ENCODE measurements around the gene CD6.

The CD6 gene, protein sequence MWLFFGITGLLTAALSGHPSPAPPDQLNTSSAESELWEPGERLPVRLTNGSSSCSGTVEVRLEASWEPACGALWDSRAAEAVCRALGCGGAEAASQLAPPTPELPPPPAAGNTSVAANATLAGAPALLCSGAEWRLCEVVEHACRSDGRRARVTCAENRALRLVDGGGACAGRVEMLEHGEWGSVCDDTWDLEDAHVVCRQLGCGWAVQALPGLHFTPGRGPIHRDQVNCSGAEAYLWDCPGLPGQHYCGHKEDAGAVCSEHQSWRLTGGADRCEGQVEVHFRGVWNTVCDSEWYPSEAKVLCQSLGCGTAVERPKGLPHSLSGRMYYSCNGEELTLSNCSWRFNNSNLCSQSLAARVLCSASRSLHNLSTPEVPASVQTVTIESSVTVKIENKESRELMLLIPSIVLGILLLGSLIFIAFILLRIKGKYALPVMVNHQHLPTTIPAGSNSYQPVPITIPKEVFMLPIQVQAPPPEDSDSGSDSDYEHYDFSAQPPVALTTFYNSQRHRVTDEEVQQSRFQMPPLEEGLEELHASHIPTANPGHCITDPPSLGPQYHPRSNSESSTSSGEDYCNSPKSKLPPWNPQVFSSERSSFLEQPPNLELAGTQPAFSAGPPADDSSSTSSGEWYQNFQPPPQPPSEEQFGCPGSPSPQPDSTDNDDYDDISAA

DNA sequence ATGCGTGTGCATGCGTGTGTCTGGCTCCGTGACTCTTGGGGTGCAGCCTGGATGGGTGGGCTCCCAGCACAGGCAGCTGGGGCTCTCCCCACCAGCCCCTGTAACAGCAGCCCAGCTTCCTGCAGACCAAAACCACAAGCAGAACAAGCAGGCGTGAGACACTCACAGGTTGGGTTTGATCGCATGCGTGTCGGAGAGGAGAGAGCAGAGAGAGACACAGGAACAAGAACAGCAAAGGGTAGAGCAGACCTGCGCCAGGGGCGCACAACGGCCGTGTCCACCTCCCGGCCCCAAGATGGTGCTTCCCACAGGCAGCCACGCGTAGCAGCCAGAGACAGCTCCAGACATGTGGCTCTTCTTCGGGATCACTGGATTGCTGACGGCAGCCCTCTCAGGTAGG, at the start of gene CD6:
TSS of gene CD6 (plus strand) at position 161 of the 400 bp plus-strand sequence. CDS start at position 347, 186 bp downstream.
- DNase-seq, result peak; percentile 81
- H3K9me3 Mint-ChIP-seq, result peaks cover 11% of the 10 kb centered on the region
- H3K27ac Mint-ChIP-seq, result peak within 1 kb of the TSS; percentile 92
- CTCF ChIA-PET, result interaction anchor here (0.8 to 4.5 kb wide), 11 partner anchors 8 to 216 kb away, joined by 3 to 39 read pairs (median 4); no protein-coding TSS in a partner anchor
- peaks cover 11% of the 10 kb centered on the region for H3K27me3 Mint-ChIP-seq
- H3K4me3 Mint-ChIP-seq, result peak within 1 kb of the TSS; percentile 90
- H3K4me1 Mint-ChIP-seq, result peaks cover 31% of the 10 kb centered on the region
- H3K36me3 Mint-ChIP-seq, result peaks cover 48% of the 10 kb centered on the region

DNA sequence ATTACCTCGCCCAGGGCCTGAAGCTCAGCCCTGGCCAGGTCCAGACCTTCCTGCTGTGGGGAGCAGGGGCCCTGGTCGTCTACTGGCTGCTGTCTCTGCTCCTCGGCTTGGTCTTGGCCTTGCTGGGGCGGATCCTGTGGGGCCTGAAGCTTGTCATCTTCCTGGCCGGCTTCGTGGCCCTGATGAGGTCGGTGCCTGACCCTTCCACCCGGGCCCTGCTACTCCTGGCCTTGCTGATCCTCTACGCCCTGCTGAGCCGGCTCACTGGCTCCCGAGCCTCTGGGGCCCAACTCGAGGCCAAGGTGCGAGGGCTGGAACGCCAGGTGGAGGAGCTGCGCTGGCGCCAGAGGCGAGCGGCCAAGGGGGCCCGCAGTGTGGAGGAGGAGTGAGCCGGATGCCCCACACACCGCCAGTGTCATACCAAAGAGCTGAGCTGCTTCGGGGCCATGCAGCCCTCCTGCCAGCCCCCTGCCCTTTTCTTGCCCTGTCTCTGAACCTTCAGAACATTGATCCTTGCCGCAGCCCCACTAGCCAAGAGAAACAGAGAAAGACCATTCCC, 49.6 kb upstream of the CD6 start:
- CTCF ChIA-PET, result no interaction called here
- no peak overlapping the region for H3K27ac Mint-ChIP-seq
- peaks cover 20% of the 10 kb centered on the region for H3K4me1 Mint-ChIP-seq
- H3K4me3 Mint-ChIP-seq, result no peak overlapping the region
- H3K27me3 Mint-ChIP-seq, result peaks cover 42% of the 10 kb centered on the region
- H3K9me3 Mint-ChIP-seq, result no peaks in the 10 kb centered on the region
- no peak for DNase-seq
- peaks cover 22% of the 10 kb centered on the region for H3K36me3 Mint-ChIP-seq

DNA sequence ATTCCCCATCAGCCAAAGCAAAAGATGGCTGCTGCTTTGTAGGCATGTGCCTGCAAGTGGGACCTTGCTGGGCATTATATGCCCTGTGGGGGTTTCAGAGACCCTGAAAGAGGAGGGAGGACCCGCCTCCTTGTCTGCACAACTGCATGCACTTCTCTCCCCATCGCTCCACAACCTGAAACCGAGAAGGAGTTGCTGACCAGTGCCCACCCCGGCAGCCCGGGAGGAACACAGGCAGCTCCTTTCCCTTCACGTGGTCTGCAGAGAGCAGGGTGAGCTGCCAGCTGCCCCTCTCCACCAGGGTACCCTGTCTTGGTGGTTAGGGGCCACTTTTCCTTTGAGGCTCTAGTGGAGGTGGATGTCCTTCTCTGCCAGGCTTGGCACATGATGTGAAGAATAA, 48.6 kb upstream of the CD6 start:
- Mint-ChIP-seq H3K4me1 (peaks cover 15% of the 10 kb centered on the region), H3K27ac (no peak overlapping the region), H3K36me3 (peaks cover 22% of the 10 kb centered on the region), H3K27me3 (peaks cover 52% of the 10 kb centered on the region), H3K9me3 (no peaks in the 10 kb centered on the region), H3K4me3 (no peak overlapping the region)
- DNase-seq, result no peak
- CTCF ChIA-PET, result no interaction called here

DNA sequence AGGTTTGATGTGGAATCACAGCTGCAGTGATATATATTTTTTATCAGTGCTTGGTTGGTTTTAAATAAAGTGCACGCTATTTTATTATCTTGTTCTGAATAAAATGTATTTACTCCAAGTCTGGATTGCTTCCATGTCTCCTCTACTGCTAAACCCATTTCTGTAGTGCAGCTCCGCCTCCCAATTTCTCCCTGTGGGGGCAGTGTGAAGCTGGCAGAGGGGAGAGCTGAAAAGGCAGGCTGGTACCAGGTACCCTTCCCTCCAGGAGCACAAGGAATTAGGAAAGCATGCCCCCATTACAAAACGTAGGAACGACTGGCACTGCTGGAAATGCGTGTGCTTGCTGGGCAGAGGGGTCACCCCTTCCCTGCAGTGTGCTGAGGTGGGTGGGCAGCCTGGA, 48.2 kb upstream of the CD6 start:
- CTCF ChIA-PET, result interaction anchor here (0.7 kb wide), 1 partner anchor 8 kb away, joined by 3 read pairs; no protein-coding TSS in a partner anchor
- Mint-ChIP-seq H3K27ac (no peak overlapping the region), H3K4me1 (peaks cover 13% of the 10 kb centered on the region), H3K27me3 (peaks cover 54% of the 10 kb centered on the region), H3K4me3 (peak overlapping the region; percentile 41), H3K9me3 (no peaks in the 10 kb centered on the region), H3K36me3 (peaks cover 22% of the 10 kb centered on the region)
- no peak for DNase-seq

DNA sequence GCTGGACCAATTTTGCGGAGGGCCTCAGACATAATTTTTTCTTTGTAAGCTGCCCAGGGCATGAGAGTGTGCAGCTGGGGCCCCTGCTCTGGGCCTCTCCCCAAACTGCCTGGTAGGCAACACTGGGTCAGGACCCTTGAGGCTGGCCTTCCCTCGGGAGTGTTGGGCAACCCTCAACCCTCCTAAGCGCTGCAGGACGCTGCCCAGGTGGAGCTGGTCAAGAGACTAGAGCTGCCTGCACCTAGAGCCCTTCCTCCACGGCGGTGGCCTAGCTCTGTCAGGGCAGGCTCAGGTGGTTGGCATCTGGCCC, 47.7 kb upstream of the CD6 start:
- H3K4me1 Mint-ChIP-seq, result peaks cover 13% of the 10 kb centered on the region
- H3K27me3 Mint-ChIP-seq, result peaks cover 59% of the 10 kb centered on the region
- DNase-seq, result no peak
- H3K27ac Mint-ChIP-seq, result no peak overlapping the region
- CTCF ChIA-PET, result interaction anchor here (0.7 kb wide), 1 partner anchor 8 kb away, joined by 3 read pairs; no protein-coding TSS in a partner anchor
- peaks cover 22% of the 10 kb centered on the region for H3K36me3 Mint-ChIP-seq
- H3K4me3 Mint-ChIP-seq, result peak overlapping the region; percentile 51
- H3K9me3 Mint-ChIP-seq, result no peaks in the 10 kb centered on the region

DNA sequence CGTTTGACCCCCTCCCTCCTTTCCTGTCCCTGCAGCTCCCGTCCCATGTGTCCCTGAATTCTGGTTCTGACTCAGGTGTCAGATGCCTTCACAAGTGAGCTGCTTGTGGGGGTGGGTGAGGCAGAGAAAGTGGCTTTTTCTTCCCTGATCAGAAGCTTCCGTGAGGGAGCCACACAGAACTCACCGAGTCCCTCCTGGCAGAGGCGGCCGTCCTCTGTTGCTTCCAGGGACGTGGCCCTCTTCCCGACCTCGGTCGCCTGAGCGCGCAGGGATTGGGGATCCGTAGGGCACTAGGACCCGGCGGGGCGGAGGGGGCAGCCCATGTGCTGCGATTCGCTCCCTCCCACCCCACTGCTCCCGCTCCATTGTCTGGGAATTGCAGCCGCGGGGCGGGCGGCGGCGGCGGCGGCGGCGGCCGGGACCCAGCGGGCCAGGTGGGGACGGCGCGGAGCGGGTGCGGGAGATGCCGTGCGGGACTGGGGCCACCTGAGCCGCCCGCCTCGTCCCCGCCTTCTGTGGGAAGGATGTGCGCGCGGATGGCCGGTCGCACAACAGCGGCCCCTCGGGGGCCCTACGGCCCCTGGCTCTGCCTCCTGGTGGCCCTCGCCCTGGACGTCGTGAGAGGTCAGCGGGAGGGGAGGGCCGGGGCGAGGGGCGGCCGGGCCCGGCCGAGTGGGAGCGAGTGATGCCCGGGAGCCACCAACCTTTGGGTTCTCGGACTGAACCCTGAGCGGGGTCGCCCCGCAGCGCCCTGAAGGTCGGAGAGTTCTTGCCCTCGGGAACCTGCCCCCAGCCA, 47.2 kb upstream of the CD6 start, which contains the start of gene TMEM132A:
TSS of gene TMEM132A (plus strand) at position 351 of the 796 bp plus-strand sequence. CDS start at position 525, 174 bp downstream.
- CTCF ChIA-PET, result interaction anchor here (0.7 kb wide), 1 partner anchor 9 kb away, joined by 3 read pairs; no protein-coding TSS in a partner anchor
- H3K27me3 Mint-ChIP-seq, result peaks cover 64% of the 10 kb centered on the region
- H3K36me3 Mint-ChIP-seq, result peaks cover 22% of the 10 kb centered on the region
- peak within 1 kb of the TSS; percentile 51 for H3K4me3 Mint-ChIP-seq
- peak; percentile 41 for DNase-seq
- H3K9me3 Mint-ChIP-seq, result no peaks in the 10 kb centered on the region
- no peak within 1 kb of the TSS for H3K27ac Mint-ChIP-seq
- peaks cover 12% of the 10 kb centered on the region for H3K4me1 Mint-ChIP-seq

DNA sequence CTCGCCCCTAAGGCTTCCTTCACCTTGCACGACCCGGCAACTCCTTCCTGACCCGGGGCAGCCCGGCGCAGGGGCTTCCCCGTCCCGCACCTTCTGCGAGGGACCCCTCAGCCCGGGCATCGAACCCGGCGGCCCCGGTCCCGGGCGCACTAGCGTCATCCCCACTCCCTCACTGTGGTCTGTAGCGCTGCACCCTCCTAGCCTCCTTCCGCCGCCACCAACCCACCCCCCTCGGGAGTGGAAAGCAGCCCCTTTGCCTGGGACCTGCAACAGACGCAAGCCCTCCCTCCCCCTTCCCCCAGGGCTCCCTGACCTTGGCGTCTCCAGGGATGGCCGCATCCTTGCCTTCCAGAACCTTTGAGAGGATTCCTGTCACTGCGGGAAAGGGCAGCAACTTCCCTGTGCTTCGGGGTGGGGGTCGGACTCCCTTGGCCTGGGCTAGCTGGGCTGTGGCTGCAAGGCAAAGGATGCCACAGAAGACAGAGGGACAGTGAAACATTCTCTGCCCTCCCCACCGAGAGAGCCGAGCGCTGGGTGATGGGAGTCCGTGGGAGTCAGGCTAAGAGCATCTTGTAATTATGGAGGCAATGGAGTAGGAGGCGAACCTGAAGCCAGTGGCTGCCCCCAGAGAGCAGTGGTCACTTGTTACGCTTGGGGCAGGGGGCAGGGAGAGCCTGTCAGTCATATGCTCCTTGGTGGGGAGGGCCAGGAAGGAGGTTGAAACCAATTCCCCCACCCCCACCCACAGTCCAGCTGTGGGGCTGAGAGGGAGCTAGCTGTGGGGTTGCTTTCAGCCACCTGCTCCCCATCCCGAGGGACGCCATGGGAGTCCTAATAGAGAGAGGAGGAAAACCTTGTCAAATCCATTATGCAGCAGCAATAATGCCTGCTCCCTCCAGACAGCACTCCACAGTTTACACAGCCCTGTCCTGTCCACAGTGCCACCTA, 46.3 kb upstream of the CD6 start:
- CTCF ChIA-PET, result no interaction called here
- Mint-ChIP-seq H3K4me1 (peaks cover 10% of the 10 kb centered on the region), H3K4me3 (peak overlapping the region; percentile 43), H3K27ac (no peak overlapping the region), H3K9me3 (no peaks in the 10 kb centered on the region), H3K27me3 (peaks cover 73% of the 10 kb centered on the region), H3K36me3 (peaks cover 22% of the 10 kb centered on the region)
- no peak for DNase-seq

DNA sequence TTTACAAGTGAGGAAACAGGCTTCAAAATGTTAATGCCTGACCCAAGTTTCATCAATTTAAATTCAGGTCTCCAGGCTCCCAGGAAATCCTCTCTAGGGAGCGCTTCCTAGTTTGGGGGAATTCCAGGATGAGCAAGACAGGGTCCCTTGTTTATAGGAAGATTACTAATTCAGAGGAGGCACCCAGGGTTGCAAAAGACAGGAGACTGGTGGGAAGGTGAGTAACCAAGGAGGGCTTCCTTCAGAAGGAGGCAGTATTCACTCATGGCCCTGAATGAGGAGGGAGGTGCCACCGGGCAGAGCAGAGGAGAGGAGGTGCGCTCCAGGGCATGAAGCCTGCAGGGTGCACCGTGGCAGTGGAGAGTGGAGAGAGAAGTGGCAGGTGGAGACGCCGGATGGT, 45.6 kb upstream of the CD6 start:
- H3K36me3 Mint-ChIP-seq, result peaks cover 18% of the 10 kb centered on the region
- no peak overlapping the region for H3K4me3 Mint-ChIP-seq
- H3K9me3 Mint-ChIP-seq, result no peaks in the 10 kb centered on the region
- peaks cover 10% of the 10 kb centered on the region for H3K4me1 Mint-ChIP-seq
- H3K27me3 Mint-ChIP-seq, result peaks cover 80% of the 10 kb centered on the region
- CTCF ChIA-PET, result no interaction called here
- H3K27ac Mint-ChIP-seq, result no peak overlapping the region
- no peak for DNase-seq

DNA sequence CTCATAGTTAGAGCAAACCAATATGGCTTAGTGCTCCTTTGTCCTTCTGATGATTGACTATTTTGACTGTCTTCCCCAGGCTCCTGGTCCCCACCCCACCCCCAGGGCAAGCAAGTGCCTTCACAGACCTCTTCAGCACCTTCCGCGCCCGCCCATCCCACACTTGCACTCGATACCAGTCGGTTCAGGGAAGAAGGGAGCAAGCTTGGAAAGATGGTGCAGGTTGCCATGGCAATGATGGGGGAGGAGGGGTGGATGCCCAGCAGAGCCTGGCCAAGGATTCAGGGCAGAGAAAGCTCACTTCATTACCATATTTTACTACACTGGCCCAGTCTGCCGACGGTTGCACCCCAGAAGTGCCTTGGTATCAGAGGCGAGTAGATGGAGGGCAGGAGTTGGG, 45.0 kb upstream of the CD6 start:
- Mint-ChIP-seq H3K4me1 (peaks cover 10% of the 10 kb centered on the region), H3K9me3 (no peaks in the 10 kb centered on the region), H3K27me3 (peaks cover 86% of the 10 kb centered on the region), H3K36me3 (peaks cover 15% of the 10 kb centered on the region), H3K4me3 (no peak overlapping the region), H3K27ac (no peak overlapping the region)
- CTCF ChIA-PET, result no interaction called here
- DNase-seq, result no peak

DNA sequence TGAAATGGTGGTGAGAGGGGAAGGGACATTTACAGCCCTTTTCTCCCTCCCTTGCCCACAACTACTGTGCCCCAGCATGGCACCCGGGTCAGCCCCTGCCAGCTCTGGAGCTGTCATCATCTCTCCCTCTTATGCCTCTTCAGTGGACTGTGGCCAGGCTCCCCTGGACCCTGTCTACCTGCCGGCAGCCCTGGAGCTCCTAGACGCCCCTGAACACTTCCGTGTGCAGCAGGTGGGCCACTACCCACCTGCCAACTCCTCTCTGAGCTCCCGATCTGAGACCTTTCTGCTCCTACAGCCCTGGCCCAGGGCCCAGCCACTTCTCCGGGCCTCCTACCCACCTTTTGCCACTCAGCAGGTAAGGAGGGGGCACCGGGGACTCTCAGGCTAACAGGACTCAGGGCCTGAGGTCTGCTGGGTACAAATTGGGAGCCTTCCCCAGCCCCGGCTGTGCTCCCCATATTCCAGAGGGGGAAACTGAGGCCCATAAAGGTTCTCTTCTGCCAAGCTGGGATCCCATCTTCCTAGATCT, 44.4 kb upstream of the CD6 start:
- CTCF ChIA-PET, result no interaction called here
- H3K4me1 Mint-ChIP-seq, result peaks cover 10% of the 10 kb centered on the region
- no peak overlapping the region for H3K4me3 Mint-ChIP-seq

DNA sequence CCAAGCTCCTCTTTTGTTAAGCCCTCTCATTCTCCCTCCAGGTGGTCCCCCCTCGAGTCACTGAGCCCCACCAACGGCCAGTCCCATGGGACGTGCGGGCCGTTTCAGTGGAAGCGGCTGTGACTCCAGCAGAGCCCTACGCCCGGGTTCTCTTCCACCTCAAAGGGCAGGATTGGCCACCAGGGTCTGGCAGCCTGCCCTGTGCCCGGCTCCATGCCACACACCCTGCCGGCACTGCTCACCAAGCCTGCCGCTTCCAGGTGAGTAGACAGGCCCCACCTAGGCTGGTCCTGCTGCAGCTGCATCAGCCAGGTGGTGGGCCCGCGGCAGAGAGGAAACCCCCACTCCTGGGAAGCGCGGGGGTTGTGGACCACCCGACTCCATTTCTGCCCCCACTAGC, 43.9 kb upstream of the CD6 start:
- no peak for DNase-seq
- Mint-ChIP-seq H3K9me3 (no peaks in the 10 kb centered on the region), H3K36me3 (peaks cover 8% of the 10 kb centered on the region), H3K27me3 (peaks cover 95% of the 10 kb centered on the region), H3K27ac (no peak overlapping the region), H3K4me3 (no peak overlapping the region), H3K4me1 (peaks cover 10% of the 10 kb centered on the region)
- CTCF ChIA-PET, result interaction anchor here (1.2 kb wide), 1 partner anchor 9 kb away, joined by 4 read pairs; no protein-coding TSS in a partner anchor

More for the DNA sequence above, 44.4 kb upstream of the CD6 start:
- Mint-ChIP-seq H3K27me3 (peaks cover 92% of the 10 kb centered on the region), H3K9me3 (no peaks in the 10 kb centered on the region), H3K36me3 (peaks cover 13% of the 10 kb centered on the region), H3K27ac (no peak overlapping the region)
- no peak for DNase-seq

DNA sequence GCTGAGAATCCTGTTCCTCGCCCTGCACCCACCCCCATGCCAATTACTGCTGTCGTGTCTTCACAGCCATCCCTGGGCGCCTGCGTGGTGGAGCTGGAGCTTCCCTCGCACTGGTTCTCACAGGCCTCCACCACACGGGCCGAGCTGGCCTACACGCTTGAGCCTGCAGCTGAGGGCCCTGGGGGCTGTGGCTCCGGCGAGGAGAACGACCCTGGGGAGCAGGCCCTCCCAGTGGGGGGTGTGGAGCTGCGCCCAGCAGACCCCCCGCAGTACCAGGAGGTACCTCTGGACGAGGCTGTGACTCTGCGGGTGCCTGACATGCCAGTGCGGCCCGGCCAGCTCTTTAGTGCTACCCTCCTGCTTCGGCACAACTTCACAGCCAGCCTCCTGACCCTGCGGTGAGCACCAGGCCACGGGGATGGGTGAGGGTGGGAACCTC, 42.9 kb upstream of the CD6 start:
- CTCF ChIA-PET, result interaction anchor here (1.2 to 3.6 kb wide), 2 partner anchors 10 to 13 kb away, joined by 4 to 11 read pairs; no protein-coding TSS in a partner anchor
- Mint-ChIP-seq H3K36me3 (peaks cover 2% of the 10 kb centered on the region), H3K4me3 (no peak overlapping the region)

DNA sequence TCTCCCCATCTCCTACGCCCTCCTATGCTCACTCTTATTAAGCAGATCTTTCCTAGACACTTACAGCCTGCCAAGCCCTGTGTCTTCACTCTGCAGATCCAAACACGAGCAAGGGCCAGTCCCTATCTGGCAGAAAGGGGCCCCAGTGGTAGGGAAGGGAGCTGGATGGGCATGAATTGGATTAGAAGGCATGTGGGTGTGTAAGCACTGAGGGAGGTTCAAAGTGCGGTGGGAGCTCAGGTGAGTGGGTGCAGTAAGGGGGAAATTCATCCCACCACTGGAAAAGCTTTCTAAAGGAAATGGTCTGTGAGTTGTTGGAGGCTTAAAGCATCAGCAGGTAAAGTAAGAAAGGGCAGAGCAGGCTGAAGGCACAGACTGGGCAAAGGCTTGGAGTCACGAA, 41.7 kb upstream of the CD6 start:
- no peak overlapping the region for H3K27ac Mint-ChIP-seq
- H3K36me3 Mint-ChIP-seq, result no peaks in the 10 kb centered on the region
- CTCF ChIA-PET, result interaction anchor here (1.3 to 3.6 kb wide), 2 partner anchors 14 to 258 kb away, joined by 3 to 11 read pairs; no protein-coding TSS in a partner anchor
- H3K27me3 Mint-ChIP-seq, result peaks cover 84% of the 10 kb centered on the region
- H3K9me3 Mint-ChIP-seq, result no peaks in the 10 kb centered on the region
- peaks cover 6% of the 10 kb centered on the region for H3K4me1 Mint-ChIP-seq
- no peak overlapping the region for H3K4me3 Mint-ChIP-seq
- DNase-seq, result no peak

More for the DNA sequence above, 42.9 kb upstream of the CD6 start:
- DNase-seq, result no peak
- Mint-ChIP-seq H3K9me3 (no peaks in the 10 kb centered on the region), H3K27me3 (peaks cover 86% of the 10 kb centered on the region), H3K4me1 (peaks cover 10% of the 10 kb centered on the region), H3K27ac (no peak overlapping the region)

All from activated naive CD4-positive, alpha-beta T cell treated with anti-CD3 and anti-CD28 coated beads, Interleukin-2, amount 10 ng/mL, durations not matched to agents 7 days and 5 days (primary cell).